Heart right ventricle (tissue), 16 donors: Measurements from ENCODE around the gene TMEM245. TPM values are rescaled to one million over a fixed set of nuclear protein-coding genes. Genes with fewer than 3 reads are reported as not detected.

ENCODE experiments used
- ATAC-seq, 8 donors: fragments of 200-7000 bp; cut with Tn5 transposase; one replicate each; pipeline ENCODE4 v1.9.1; 2020; ENCODE audit warnings: mild to moderate bottlenecking in 8 of 8, moderate library complexity in 8 of 8, moderate number of reproducible peaks in 1 of 8
- DNase-seq, 2 donors: peaks; one replicate each; pipeline ENCODE4 v3.0.0-alpha.2; 2020
- H3K27ac ChIP-seq, 10 donors: fragments of 200-600 bp; sonication (generic) in 2 of 10; one replicate each; pipeline versions ENCODE4 v1.5.0 to v1.8.0; 2020 to 2022; ENCODE audit warnings: mild to moderate bottlenecking in 3 of 10
- H3K27me3 ChIP-seq, 7 donors: fragments of 200-600 bp; one replicate each; pipeline ENCODE4 v1.8.0; 2021 to 2022; ENCODE audit warnings: mild to moderate bottlenecking in 2 of 7
- H3K36me3 ChIP-seq, 9 donors: fragments of 200-600 bp; sonication (generic) in 1 of 9; one replicate each; pipeline versions ENCODE4 v1.5.0 to v1.8.0; 2020 to 2022; ENCODE audit warnings: mild to moderate bottlenecking in 2 of 9
- H3K4me1 ChIP-seq, 9 donors: fragments of 200-600 bp; sonication (generic) in 1 of 9; one replicate each; pipeline versions ENCODE4 v1.5.0 to v1.8.0; 2020 to 2022; ENCODE audit warnings: mild to moderate bottlenecking in 4 of 9
- H3K4me3 ChIP-seq, 10 donors: fragments of 200-600 bp; sonication (generic) in 2 of 10; one replicate each; pipeline versions ENCODE4 v1.5.0 to v1.8.0; 2020 to 2022; ENCODE audit warnings: mild to moderate bottlenecking in 7 of 10, moderate library complexity in 2 of 10
- H3K9me3 ChIP-seq, 11 donors: fragments of 200-600 bp in 10 of 11; sonication (generic) in 2 of 11; one replicate each; pipeline versions ENCODE4 v1.5.0 to v1.8.0; 2013 to 2022; ENCODE audit warnings: mild to moderate bottlenecking in 2 of 11, control low read depth in 1 of 11, moderate library complexity in 1 of 11
- WGBS, 2 donors: extraction: QIAGEN DNeasy Blood & Tissue Kit; methylation state at CpG; one replicate each; pipeline ENCODE4 v1.1.7; 2013; ENCODE audit warnings: inconsistent platforms in 1 of 2; 5-methylcytosine and 5-hydroxymethylcytosine counted together
- intact Hi-C, 10 donors: fragments of 100-400 bp; cut with DNase I; formaldehyde crosslinking; loops; one replicate each; pipeline versions ENCODE4 v1.11.1 to v1.14.2; 2022
- polyA plus RNA-seq, 2 donors: library from polyadenylated mRNA; stranded (reverse); fragments of 200-250 nt; gene quantifications; one replicate each; pipeline ENCODE4 v1.2.3, GENCODE V29; 2013
- total RNA-seq, 10 donors: library from RNA; stranded (reverse); fragmentation: NEBNext Ultra II Directional in 3 of 10; extraction: Animal tissue kit (Norgen Biotek cat#: 25700) in 3 of 10; gene quantifications; one replicate each; pipeline versions ENCODE4 v1.2.1 to v1.2.4, GENCODE V29; 2021 to 2023
- TF ChIP-seq, protein P1 (sequence below), 9 donors: fragments of 200-600 bp; sonication (generic) in 2 of 9; IDR thresholded peaks; one replicate each; pipeline versions ENCODE4 v1.5.0 to v1.8.0; 2021 to 2022; ENCODE audit warnings: antibody characterized with exemption in 9 of 9, mild to moderate bottlenecking in 5 of 9, moderate library complexity in 1 of 9
- donor health status: Arrhythmogenic right ventricular cardiomyopathy.
- donor health status: ischemic (EF 13 %, LVEDD 7.1; RV severe dilation, severe dysfunction).
- donor health status: healthy with polysubstance abuse.
- donor health status: DM: no; HTN: yes; CAD: no.
- donor health status: DM: no; HTN: no; CAD: no.
- donor health status: ischemic (EF 25% LVEDD 6.9; RV normal size, moderate dysfunction).
- donor health status: ischemic (EF 25% LVEDD 5.7; RV mildly dilated, moderate dysfunction).
- donor health status: healthy.
- donor health status: DM: yes; HTN: yes; CAD: no.
- donor health status: Ischemic cardiomyopathy.
- donor health status: ischemic (EF 35%, LVEDD 5.7; RV mildly dilated, moderate dysfunction).
- donor health status: nonischemic (EF 11% LVEDD 7.7; RV severe dilation, severe dysfunction).
- donor health status: DM: yes; HTN: yes; CAD: no.
- donor health status: PGD.
- donor health status: ischemic (EF 29% LVEDD 5.4; RV normal size, mild dysfunction).
- donor health status: nonischemic (EF 23%, LVEDD 6.1; RV moderate dilation, normal function).

TMEM245 gene
- total and polyA plus RNA-seq, 12 donors: 17.0 to 152 (median 96.2) TPM

DNA sequence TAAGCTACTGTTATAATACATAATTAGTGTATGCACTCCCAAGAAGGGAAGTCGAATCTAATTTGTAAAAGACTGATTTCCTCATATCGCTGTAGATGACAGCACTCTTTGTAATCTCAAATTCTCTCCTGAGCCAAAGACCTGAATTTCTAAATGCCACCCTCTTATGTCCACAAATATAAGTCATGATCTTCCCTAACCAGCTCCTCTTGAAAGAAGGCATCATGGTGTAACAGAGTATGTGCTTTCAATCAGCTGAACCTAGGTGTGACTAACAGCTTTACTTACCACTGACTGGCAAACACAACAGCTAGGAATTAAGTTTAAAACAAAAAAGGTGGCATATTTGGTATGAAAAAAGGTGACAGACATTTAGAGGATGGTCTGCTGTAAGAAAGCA, 72.5 kb downstream of the TMEM245 start:
- TF ChIP-seq, protein P1, sequence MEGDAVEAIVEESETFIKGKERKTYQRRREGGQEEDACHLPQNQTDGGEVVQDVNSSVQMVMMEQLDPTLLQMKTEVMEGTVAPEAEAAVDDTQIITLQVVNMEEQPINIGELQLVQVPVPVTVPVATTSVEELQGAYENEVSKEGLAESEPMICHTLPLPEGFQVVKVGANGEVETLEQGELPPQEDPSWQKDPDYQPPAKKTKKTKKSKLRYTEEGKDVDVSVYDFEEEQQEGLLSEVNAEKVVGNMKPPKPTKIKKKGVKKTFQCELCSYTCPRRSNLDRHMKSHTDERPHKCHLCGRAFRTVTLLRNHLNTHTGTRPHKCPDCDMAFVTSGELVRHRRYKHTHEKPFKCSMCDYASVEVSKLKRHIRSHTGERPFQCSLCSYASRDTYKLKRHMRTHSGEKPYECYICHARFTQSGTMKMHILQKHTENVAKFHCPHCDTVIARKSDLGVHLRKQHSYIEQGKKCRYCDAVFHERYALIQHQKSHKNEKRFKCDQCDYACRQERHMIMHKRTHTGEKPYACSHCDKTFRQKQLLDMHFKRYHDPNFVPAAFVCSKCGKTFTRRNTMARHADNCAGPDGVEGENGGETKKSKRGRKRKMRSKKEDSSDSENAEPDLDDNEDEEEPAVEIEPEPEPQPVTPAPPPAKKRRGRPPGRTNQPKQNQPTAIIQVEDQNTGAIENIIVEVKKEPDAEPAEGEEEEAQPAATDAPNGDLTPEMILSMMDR (IDR thresholded peaks at IDR 0.05): no peak
- DNase-seq (no peak), ATAC-seq (no peak)
- peaks cover 0 to 10% (median 5%) of the 10 kb centered on the region in 9 donors for H3K4me1 ChIP-seq
- WGBS, 2 donors: 94 to 96% methylated on average over 2 of the region's 2 CpGs
- H3K27me3 ChIP-seq: no peaks in the 10 kb centered on the region
- intact Hi-C loops: loop anchor here in 1 of 10 donors (10.0 kb wide), 1 partner anchor 122 kb away; no protein-coding TSS in a partner anchor
- peaks cover 0 to 7% (median 0%) of the 10 kb centered on the region in 11 donors for H3K9me3 ChIP-seq
- H3K27ac ChIP-seq: no peak overlapping the region
- H3K36me3 ChIP-seq: peaks cover 0 to 94% (median 47%) of the 10 kb centered on the region in 9 donors
- no peak overlapping the region for H3K4me3 ChIP-seq

DNA sequence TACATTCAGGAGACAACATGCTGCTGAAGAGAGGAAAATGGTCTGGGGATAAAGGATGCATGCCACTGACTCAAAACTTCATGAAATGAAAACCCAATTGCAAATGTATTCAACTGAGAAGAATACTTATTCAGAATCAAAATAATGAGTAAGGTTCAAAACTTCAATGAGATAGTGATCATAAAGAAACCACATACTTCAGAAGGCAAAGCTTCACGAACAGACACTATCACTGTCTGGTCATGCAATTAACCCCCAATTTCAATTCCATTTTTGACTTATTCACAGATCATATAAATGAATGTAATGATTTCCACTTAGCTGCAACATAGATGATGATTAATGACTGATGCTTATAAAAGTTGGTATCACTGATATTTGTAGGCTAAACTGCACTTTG, 73.4 kb downstream of the TMEM245 start:
- no peak for ATAC-seq
- 82 to 88% methylated on average over 1 of the region's 1 CpG for WGBS, 2 donors

GRCh38 chr9:109043578-109043977, 76.2 kb downstream of the TMEM245 start:
- Histone ChIP-seq H3K27ac (no peak overlapping the region), H3K4me3 (no peak overlapping the region), H3K4me1 (no peaks in the 10 kb centered on the region), H3K36me3 (peaks cover 0 to 87% (median 30%) of the 10 kb centered on the region in 9 donors), H3K27me3 (no peaks in the 10 kb centered on the region), H3K9me3 (peaks cover 0 to 12% (median 0%) of the 10 kb centered on the region in 11 donors)
- intact Hi-C loops: loop anchor here in 1 of 10 donors (10.0 kb wide), 1 partner anchor 119 kb away; no protein-coding TSS in a partner anchor
- TF ChIP-seq, protein P1 (IDR thresholded peaks at IDR 0.05): no peak
- DNase-seq (no peak), ATAC-seq (no peak)
- 96% methylated on average over 4 of the region's 4 CpGs for WGBS, 2 donors

More for the DNA sequence above, 73.4 kb downstream of the TMEM245 start:
- no peaks in the 10 kb centered on the region for H3K27me3 ChIP-seq
- no peak overlapping the region for H3K4me3 ChIP-seq
- H3K36me3 ChIP-seq: peaks cover 0 to 94% (median 47%) of the 10 kb centered on the region in 9 donors
- intact Hi-C loops: loop anchor here in 1 of 10 donors (10.0 kb wide), 1 partner anchor 122 kb away; no protein-coding TSS in a partner anchor
- TF ChIP-seq, protein P1 (IDR thresholded peaks at IDR 0.05): no peak
- H3K27ac ChIP-seq: no peak overlapping the region
- DNase-seq: no peak
- H3K9me3 ChIP-seq: peaks cover 0 to 12% (median 0%) of the 10 kb centered on the region in 11 donors
- peaks cover 0 to 1% (median 0%) of the 10 kb centered on the region in 9 donors for H3K4me1 ChIP-seq

GRCh38 chr9:109040571-109040970, 79.2 kb downstream of the TMEM245 start:
- H3K27ac ChIP-seq: no peak overlapping the region
- WGBS, 2 donors: 99% methylated on average over 4 of the region's 4 CpGs
- peaks cover 0 to 16% (median 14%) of the 10 kb centered on the region in 9 donors for H3K4me1 ChIP-seq
- intact Hi-C loops: loop anchor here in 1 of 10 donors (10.0 kb wide), 1 partner anchor 116 kb away; no protein-coding TSS in a partner anchor
- H3K36me3 ChIP-seq: peaks cover 0 to 71% (median 11%) of the 10 kb centered on the region in 9 donors
- TF ChIP-seq, protein P1 (IDR thresholded peaks at IDR 0.05): no peak
- ATAC-seq (no peak), DNase-seq (no peak)
- peaks cover 0 to 12% (median 0%) of the 10 kb centered on the region in 11 donors for H3K9me3 ChIP-seq
- no peak overlapping the region for H3K4me3 ChIP-seq
- no peaks in the 10 kb centered on the region for H3K27me3 ChIP-seq
